HepG2 (cell line): ENCODE results near the gene NAA38. TPM values are rescaled to one million over a fixed set of nuclear protein-coding genes. Genes with fewer than 3 reads are reported as not detected.

Experiments used
- ATAC-seq: fragments of 200-7000 bp; cut with Tn5 transposase; 3 replicates; pipeline ENCODE4 v1.9.1; 2020; ENCODE audit warnings: mild to moderate bottlenecking, moderate library complexity
- BruUV-seq: library from RNA; stranded (reverse); fragments of 400-500 nt; replicated peaks from 2 replicates; lab custom pipeline; 2021; lab: Mats Ljungman, UMichigan
- CTCF ChIA-PET: fragments of 300-600 bp; formaldehyde crosslinking; extraction: SDS; loops from one replicate; lab custom pipeline; 2021; ENCODE audit warnings: low total read pairs, inconsistent platforms, low intra/inter-chr PET ratio; lab: Yijun Ruan, JAX
- POLR2A ChIA-PET: fragments of 350-600 bp; sonication (Branson Sonifier 250); formaldehyde crosslinking; loops from one replicate; lab custom pipeline; 2020; ENCODE audit warnings: antibody characterized with exemption, inconsistent platforms; lab: Yijun Ruan, JAX
- DNase-seq: peaks from one replicate; pipeline ENCODE4 v3.0.0-alpha.2; 2015; ENCODE audit warnings: low spot score
- FAIRE-seq: peaks from 3 replicates; lab custom pipeline; 2011; peaks lifted over from hg19 to GRCh38; lab: Jason Lieb, UNC
- H2AFZ ChIP-seq: one replicate; pipeline ENCODE4 v1.6.1; 2011; ENCODE audit warnings: low read length, inconsistent platforms
- H3K27ac ChIP-seq: fragments of 300-600 bp; 3 replicates; pipeline ENCODE4 v1.8.0; 2011; ENCODE audit warnings: mixed run types, mild to moderate bottlenecking, mixed read lengths, low read length, inconsistent platforms; ENCODE audit not compliant: insufficient read depth; ENCODE audit errors: extremely low read length
- H3K27me3 ChIP-seq, 2 experiments: fragments of 200-600 bp in 1 of 2; 2 replicates in 1 of 2; 3 replicates in 1 of 2; pipeline versions ENCODE4 v1.6.0 to v1.8.0; 2011; ENCODE audit warnings: low read length in 2 of 2, mild to moderate bottlenecking in 2 of 2, moderate library complexity in 2 of 2, inconsistent platforms in 1 of 2; ENCODE audit not compliant: insufficient read depth in 2 of 2, control insufficient read depth in 1 of 2
- H3K36me3 ChIP-seq, 2 experiments: fragments of 200-600 bp in 1 of 2; replicated peaks in 1 of 2; 2 replicates in 1 of 2; 3 replicates in 1 of 2; pipeline versions ENCODE4 v1.5.1 to v1.8.0; 2011; ENCODE audit warnings: low read length in 2 of 2, inconsistent platforms in 1 of 2; ENCODE audit not compliant: insufficient read depth in 2 of 2, control insufficient read depth in 1 of 2
- H3K4me1 ChIP-seq: 2 replicates; pipeline ENCODE4 v1.5.1; 2012; ENCODE audit warnings: low read length, inconsistent platforms; ENCODE audit not compliant: insufficient read depth
- H3K4me2 ChIP-seq: 2 replicates; pipeline ENCODE4 v1.6.0; 2011; ENCODE audit warnings: low read depth, low read length, inconsistent platforms
- H3K4me3 ChIP-seq, 3 experiments: fragments of 200-600 bp in 1 of 3; sonication (generic), shearing (Covaris generic) in 1 of 3; replicated peaks in 1 of 3; 2 replicates each; pipeline ENCODE4 v1.5.1; 2011 to 2016; ENCODE audit warnings: low read length in 3 of 3, inconsistent platforms in 2 of 3, low read depth in 2 of 3, mild to moderate bottlenecking in 2 of 3, control low read depth in 1 of 3, mixed read lengths in 1 of 3; ENCODE audit not compliant: insufficient read depth in 1 of 3
- H3K79me2 ChIP-seq: one replicate; pipeline ENCODE4 v1.6.1; 2011; ENCODE audit warnings: low read length, inconsistent platforms; ENCODE audit not compliant: insufficient read depth
- H3K9ac ChIP-seq: 2 replicates; pipeline ENCODE4 v1.6.0; 2011; ENCODE audit warnings: mild to moderate bottlenecking, low read depth, low read length, inconsistent platforms; ENCODE audit not compliant: insufficient read depth
- H3K9me3 ChIP-seq: 2 replicates; pipeline ENCODE4 v1.5.1; 2012; ENCODE audit warnings: mild to moderate bottlenecking, low read length
- H4K20me1 ChIP-seq: 2 replicates; pipeline ENCODE4 v1.6.0; 2011; ENCODE audit warnings: inconsistent platforms, mild to moderate bottlenecking, low read length, moderate library complexity; ENCODE audit not compliant: insufficient read depth
- HOXA9 ChIP-seq: sonication (generic); formaldehyde crosslinking; IDR thresholded peaks from 2 replicates; pipeline ENCODE4 v1.8.1; 2022; ENCODE audit warnings: missing genetic modification reagents, mild to moderate bottlenecking, moderate library complexity, borderline replicate concordance
- JUN ChIP-seq: sonication (generic); formaldehyde crosslinking; IDR thresholded peaks from 2 replicates; pipeline ENCODE4 v1.4.0; 2020; ENCODE audit warnings: mild to moderate bottlenecking, missing genetic modification reagents
- KAT8 ChIP-seq: IDR thresholded peaks from 2 replicates; pipeline ENCODE4 v1.6.1; 2016; ENCODE audit warnings: missing genetic modification reagents, missing compliant biosample characterization
- KDM1A ChIP-seq: IDR thresholded peaks from 2 replicates; pipeline ENCODE4 v1.6.1; 2016; ENCODE audit warnings: missing compliant biosample characterization
- KDM5A ChIP-seq: fragments of 200-600 bp; sonication (generic); IDR thresholded peaks from 2 replicates; pipeline ENCODE4 v1.7.0; 2018; ENCODE audit warnings: antibody characterized with exemption, mild to moderate bottlenecking, low read length, borderline replicate concordance
- NCOR1 ChIP-seq: fragments of 200-600 bp; sonication (generic); IDR thresholded peaks from 2 replicates; pipeline ENCODE4 v1.7.0; 2017; ENCODE audit warnings: antibody characterized with exemption, low read length, borderline replicate concordance
- PTBP1 ChIP-seq: fragments of 200-400 bp; formaldehyde crosslinking; IDR thresholded peaks from 2 replicates; pipeline ENCODE4 v1.6.1; 2018; ENCODE audit warnings: low read length, low read depth; ENCODE audit not compliant: poor library complexity, severe bottlenecking
- SNAI1 ChIP-seq: sonication (generic); formaldehyde crosslinking; IDR thresholded peaks from 2 replicates; pipeline ENCODE4 v1.5.0; 2020; ENCODE audit warnings: mild to moderate bottlenecking, missing genetic modification reagents, borderline replicate concordance
- TARDBP ChIP-seq: sonication (generic); formaldehyde crosslinking; IDR thresholded peaks from 2 replicates; pipeline ENCODE4 v1.8.0; 2022; ENCODE audit warnings: mild to moderate bottlenecking, missing genetic modification reagents
- ZNF263 ChIP-seq: sonication (generic); formaldehyde crosslinking; IDR thresholded peaks from 2 replicates; pipeline ENCODE4 v1.4.0; 2020; ENCODE audit warnings: missing genetic modification reagents
- ZNF496 ChIP-seq: sonication (generic); formaldehyde crosslinking; IDR thresholded peaks from 2 replicates; pipeline ENCODE4 v1.8.1; 2023; ENCODE audit warnings: mild to moderate bottlenecking, moderate library complexity, missing genetic modification reagents; ENCODE audit not compliant: insufficient replicate concordance
- ZNF543 ChIP-seq: sonication (generic); formaldehyde crosslinking; IDR thresholded peaks from 2 replicates; pipeline ENCODE4 v1.4.0; 2020; ENCODE audit warnings: mild to moderate bottlenecking, missing genetic modification reagents
- ZNF547 ChIP-seq: sonication (generic); formaldehyde crosslinking; IDR thresholded peaks from 2 replicates; pipeline ENCODE4 v1.5.1; 2020; ENCODE audit warnings: mild to moderate bottlenecking, missing genetic modification reagents
- ZNF589 ChIP-seq: sonication (generic); formaldehyde crosslinking; conservative IDR thresholded peaks from 2 replicates; pipeline ENCODE4 v1.8.0; 2022; ENCODE audit warnings: mild to moderate bottlenecking, moderate library complexity, missing genetic modification reagents
- ZNF75D ChIP-seq: sonication (generic); formaldehyde crosslinking; IDR thresholded peaks from 2 replicates; pipeline ENCODE4 v1.8.1; 2023; ENCODE audit warnings: missing genetic modification reagents, mild to moderate bottlenecking, borderline replicate concordance
- ZNF776 ChIP-seq: sonication (generic); formaldehyde crosslinking; IDR thresholded peaks from 2 replicates; pipeline ENCODE4 v1.4.0; 2020; ENCODE audit warnings: mild to moderate bottlenecking, missing genetic modification reagents
- ZNF782 ChIP-seq: sonication (generic); formaldehyde crosslinking; IDR thresholded peaks from 2 replicates; pipeline ENCODE4 v1.4.0; 2020; ENCODE audit warnings: missing genetic modification reagents, mild to moderate bottlenecking, borderline replicate concordance
- WGBS: methylation state at CpG from one replicate; pipeline ENCODE4 v1.1.6; 2017; ENCODE audit warnings: low lambda C conversion rate; 5-methylcytosine and 5-hydroxymethylcytosine counted together
- in situ Hi-C: cut with HindIII; loops from 2 replicates; pipeline ENCODE4 v1.10.0; 2017; ENCODE audit warnings: low pct_unique_long_range_greater_than_20kb; ENCODE audit not compliant: extremely low pct_ligation_motif_present
- intact Hi-C: fragments of 100-400 bp; cut with micrococcal nuclease; formaldehyde crosslinking; loops from one replicate; pipeline ENCODE4 v1.10.0; 2022; ENCODE audit not compliant: unreplicated experiment
- polyA plus RNA-seq, 8 experiments: library from polyadenylated mRNA; depleted of rRNA in 3 of 8; stranded (reverse) in 7 of 8; unstranded in 1 of 8; fragments of >200 nt; fragmentation: Illumina TruSeq in 4 of 8; extraction: Trizol in 4 of 8; gene quantifications; 2 replicates each; pipeline versions ENCODE4 v1.2.1 to v1.2.3, GENCODE V29; 2011 to 2016; ENCODE audit warnings: low read depth in 4 of 8, missing spikeins in 1 of 8, mixed read lengths in 1 of 8; ENCODE audit not compliant: insufficient read depth in 1 of 8
- total RNA-seq, 5 experiments: library from RNA; depleted of rRNA; stranded (reverse); fragments of >200 nt; fragmentation: Illumina TruSeq; extraction: Trizol; gene quantifications; 2 replicates each; pipeline ENCODE4 v1.2.3, GENCODE V29; 2016; ENCODE audit warnings: low read depth in 1 of 5
- TF ChIP-seq, protein P1 (sequence below): sonication (generic); formaldehyde crosslinking; IDR thresholded peaks from 2 replicates; pipeline ENCODE4 v1.5.0; 2020; ENCODE audit warnings: mild to moderate bottlenecking, missing genetic modification reagents
- TF ChIP-seq, protein P2 (sequence below): sonication (generic); formaldehyde crosslinking; IDR thresholded peaks from 2 replicates; pipeline ENCODE4 v1.5.0; 2020; ENCODE audit warnings: missing genetic modification reagents, mild to moderate bottlenecking, borderline replicate concordance

NAA38 gene
- total and polyA plus RNA-seq, 2 of the 13 experiments (the other 11 are each of a cell fraction or from before 2014, with no cell fraction given): 46.9 to 91.6 TPM

DNA sequence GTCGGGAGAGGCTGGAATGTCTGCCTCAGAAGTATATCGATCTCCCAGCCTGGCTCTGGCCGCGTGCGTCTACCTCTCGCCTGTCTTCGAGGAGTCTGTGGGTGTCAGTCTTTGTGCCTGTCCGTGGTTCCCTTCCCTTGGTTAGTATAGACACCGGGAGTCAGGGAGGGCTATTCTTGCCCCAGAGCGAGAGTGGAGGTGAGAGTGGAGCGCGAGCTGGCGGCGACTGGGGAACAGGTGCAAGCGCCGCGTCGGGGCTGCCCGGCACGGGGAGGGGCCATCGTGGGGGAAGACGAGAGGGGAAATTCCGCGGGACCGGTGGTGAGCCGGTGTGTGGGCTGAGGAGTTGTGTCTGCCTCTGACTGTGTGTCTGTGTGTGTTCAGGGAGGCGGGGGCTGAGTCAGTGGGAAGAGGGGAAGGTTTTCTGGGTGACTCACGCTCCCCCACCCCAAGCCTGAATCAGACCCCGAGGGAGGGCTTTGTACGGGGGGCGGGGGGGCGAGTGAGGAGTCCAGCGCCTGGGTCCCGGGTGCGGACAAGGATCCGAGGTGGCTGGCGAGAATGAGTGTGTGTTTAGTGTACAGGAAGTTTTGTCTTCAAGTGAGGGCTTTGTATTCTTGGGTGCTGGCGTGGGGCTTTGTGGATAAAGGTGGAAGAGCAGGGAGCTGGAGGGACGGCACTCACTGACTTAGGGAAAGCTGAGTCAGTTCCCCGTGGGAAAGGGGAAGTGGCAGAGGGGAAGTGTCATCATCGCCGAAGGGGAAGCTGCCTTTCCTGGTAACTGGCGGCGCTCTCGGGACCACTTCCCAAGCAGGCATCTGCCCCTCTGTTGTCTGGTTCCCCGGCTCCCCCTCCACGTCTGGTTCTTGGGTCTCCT is 14.7 kb downstream of the NAA38 start (continued):
- TF ChIP-seq ZNF776 (0 out of 2 replicates have a peak, but pooled peaks have one; percentile 9), ZNF263 (CRISPR knock-in tag) (no peak), SNAI1 (CRISPR knock-in tag) (no peak; the same call in 1 of the 2 replicates), ZNF496 (no peak)
- TF ChIP-seq, all 625 proteins: peak for 83

DNA sequence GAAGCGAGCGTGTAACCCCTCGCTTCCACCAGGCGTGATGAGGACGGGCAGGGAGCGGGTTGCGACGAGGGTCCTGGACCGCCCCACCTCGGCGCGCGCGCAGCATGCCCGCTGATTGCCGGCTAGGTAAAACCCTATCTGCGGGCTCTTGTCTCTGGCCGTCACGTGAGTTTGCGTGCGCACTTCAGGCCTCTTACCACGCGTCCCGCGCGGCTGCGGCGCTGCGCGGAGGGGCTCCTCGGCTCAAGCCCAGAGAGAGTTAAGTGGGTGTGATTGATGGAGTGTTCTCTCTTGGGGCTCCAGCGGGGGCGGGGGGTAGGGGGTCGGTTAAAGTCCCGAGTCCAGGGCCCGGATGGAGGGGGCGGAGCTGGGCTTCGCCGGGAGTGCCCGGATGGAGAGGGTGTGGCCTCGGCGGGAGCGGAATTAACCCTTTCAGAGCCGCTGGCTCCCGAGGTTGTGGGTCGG is 15.4 kb downstream of the NAA38 start:
- H3K4me2 ChIP-seq: peak overlapping the region; percentile 99
- FAIRE-seq (peak; percentile 53), DNase-seq (peak; percentile 80), ATAC-seq (peak; percentile 30)
- POLR2A ChIA-PET: interaction anchor here (0.8 to 6.4 kb wide), 12 partner anchors 8 to 439 kb away, joined by 3 to 159 read pairs (median 4); partner anchors contain the start of genes CNTROB, CYB5D1, KDM6B and MPDU1
- peaks cover 61% of the 10 kb centered on the region for H3K79me2 ChIP-seq
- H3K4me3 ChIP-seq: peak overlapping the region; percentile 83 to 95 (median 86)
- peaks cover 26% of the 10 kb centered on the region for H4K20me1 ChIP-seq
- H3K4me1 ChIP-seq: peaks cover 49% of the 10 kb centered on the region
- H2AFZ ChIP-seq: no peak overlapping the region
- no peaks in the 10 kb centered on the region for H3K9me3 ChIP-seq
- peaks cover 0 to 3% of the 10 kb centered on the region in 2 experiments; a peak in 1 of 5 replicates for H3K27me3 ChIP-seq
- peaks cover 13 to 15% of the 10 kb centered on the region in 2 experiments; a peak in 4 of 5 replicates for H3K36me3 ChIP-seq
- CTCF ChIA-PET: interaction anchor here (0.8 kb wide), 1 partner anchor 19 kb away, joined by 3 read pairs; no protein-coding TSS in a partner anchor
- H3K27ac ChIP-seq: peak overlapping the region; percentile 97
- WGBS: 0% methylated on average over 6 of the region's 46 CpGs
- in situ Hi-C loops (loop anchor here (10.0 kb wide), 1 partner anchor 267 kb away; the partner anchor contains the start of gene CD68), intact Hi-C loops (loop anchor here (5.0 kb wide), 1 partner anchor 200 kb away; no protein-coding TSS in a partner anchor)
- BruUV-seq: no TSS peak
- H3K9ac ChIP-seq: peak overlapping the region; percentile 96
- TF ChIP-seq TARDBP (CRISPR knock-in tag) (0 out of 2 replicates have a peak, but pooled peaks have one; percentile 12), HOXA9 (CRISPR knock-in tag) (no peak), JUN (CRISPR knock-in tag) (no peak), KDM5A (peak; percentile 73; the same call in 1 of the 2 replicates), ZNF547 (no peak), ZNF75D (CRISPR knock-in tag) (no peak), ZNF782 (peak; percentile 20; the same call in 1 of the 2 replicates), ZNF543 (CRISPR knock-in tag) (0 out of 2 replicates have a peak, but pooled peaks have one; percentile 4), PTBP1 (no peak), ZNF589 (CRISPR knock-in tag) (no peak), KAT8 (CRISPR knock-in tag) (peak; percentile 35; the same call in 1 of the 2 replicates), NCOR1 (peak; percentile 24; the same call in 1 of the 2 replicates), KDM1A (CRISPR knock-in tag) (no peak)
- TF ChIP-seq, protein P1, sequence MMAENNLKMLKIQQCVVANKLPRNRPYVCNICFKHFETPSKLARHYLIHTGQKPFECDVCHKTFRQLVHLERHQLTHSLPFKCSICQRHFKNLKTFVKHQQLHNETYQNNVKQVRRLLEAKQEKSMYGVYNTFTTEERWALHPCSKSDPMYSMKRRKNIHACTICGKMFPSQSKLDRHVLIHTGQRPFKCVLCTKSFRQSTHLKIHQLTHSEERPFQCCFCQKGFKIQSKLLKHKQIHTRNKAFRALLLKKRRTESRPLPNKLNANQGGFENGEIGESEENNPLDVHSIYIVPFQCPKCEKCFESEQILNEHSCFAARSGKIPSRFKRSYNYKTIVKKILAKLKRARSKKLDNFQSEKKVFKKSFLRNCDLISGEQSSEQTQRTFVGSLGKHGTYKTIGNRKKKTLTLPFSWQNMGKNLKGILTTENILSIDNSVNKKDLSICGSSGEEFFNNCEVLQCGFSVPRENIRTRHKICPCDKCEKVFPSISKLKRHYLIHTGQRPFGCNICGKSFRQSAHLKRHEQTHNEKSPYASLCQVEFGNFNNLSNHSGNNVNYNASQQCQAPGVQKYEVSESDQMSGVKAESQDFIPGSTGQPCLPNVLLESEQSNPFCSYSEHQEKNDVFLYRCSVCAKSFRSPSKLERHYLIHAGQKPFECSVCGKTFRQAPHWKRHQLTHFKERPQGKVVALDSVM: no peak
- TF ChIP-seq, protein P2, sequence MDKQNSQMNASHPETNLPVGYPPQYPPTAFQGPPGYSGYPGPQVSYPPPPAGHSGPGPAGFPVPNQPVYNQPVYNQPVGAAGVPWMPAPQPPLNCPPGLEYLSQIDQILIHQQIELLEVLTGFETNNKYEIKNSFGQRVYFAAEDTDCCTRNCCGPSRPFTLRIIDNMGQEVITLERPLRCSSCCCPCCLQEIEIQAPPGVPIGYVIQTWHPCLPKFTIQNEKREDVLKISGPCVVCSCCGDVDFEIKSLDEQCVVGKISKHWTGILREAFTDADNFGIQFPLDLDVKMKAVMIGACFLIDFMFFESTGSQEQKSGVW (CRISPR knock-in tag): no peak
